Thymus (tissue), 11 donors: Measurements from ENCODE around the gene LRCH1. TPM values are rescaled to one million over a fixed set of nuclear protein-coding genes. Genes with fewer than 3 reads are reported as not detected.

ENCODE experiments used
- DNase-seq, 9 donors: peaks; one replicate each; pipeline ENCODE4 v3.0.0-alpha.2; 2013; ENCODE audit warnings: low spot score in 9 of 9, low read depth in 6 of 9, missing footprints in 1 of 9
- H3K27ac ChIP-seq, 2 donors: one replicate each; pipeline ENCODE4 v1.5.1; 2013; ENCODE audit warnings: control low read depth in 1 of 2, low read depth in 1 of 2, low read length in 1 of 2, mild to moderate bottlenecking in 1 of 2, moderate library complexity in 1 of 2
- H3K27me3 ChIP-seq, 2 donors: one replicate each; pipeline ENCODE4 v1.5.1; 2013; ENCODE audit warnings: low read length in 1 of 2; ENCODE audit not compliant: control insufficient read depth in 2 of 2, insufficient read depth in 1 of 2
- H3K36me3 ChIP-seq, 2 donors: one replicate each; pipeline ENCODE4 v1.5.1; 2013; ENCODE audit warnings: low read length in 1 of 2, mild to moderate bottlenecking in 1 of 2, moderate library complexity in 1 of 2; ENCODE audit not compliant: control insufficient read depth in 2 of 2, insufficient read depth in 2 of 2
- H3K4me1 ChIP-seq, 2 donors: one replicate each; pipeline ENCODE4 v1.5.1; 2013; ENCODE audit warnings: low read length in 2 of 2; ENCODE audit not compliant: control insufficient read depth in 2 of 2, insufficient read depth in 2 of 2
- H3K4me3 ChIP-seq, 2 donors: one replicate each; pipeline ENCODE4 v1.5.1; 2013; ENCODE audit warnings: low read length in 2 of 2, control low read depth in 1 of 2, mild to moderate bottlenecking in 1 of 2
- H3K9me3 ChIP-seq, 2 donors: one replicate each; pipeline ENCODE4 v1.5.1; 2013; ENCODE audit warnings: low read length in 1 of 2, mild to moderate bottlenecking in 1 of 2; ENCODE audit not compliant: control insufficient read depth in 2 of 2, insufficient read depth in 1 of 2
- WGBS: extraction: QIAGEN DNeasy Blood & Tissue Kit; methylation state at CpG from one replicate; pipeline ENCODE4 v1.1.7; 2013; 5-methylcytosine and 5-hydroxymethylcytosine counted together
- polyA plus RNA-seq: library from polyadenylated mRNA; stranded (reverse); fragments of 200-250 nt; gene quantifications from one replicate; pipeline ENCODE4 v1.2.3, GENCODE V29; 2013
- total RNA-seq: library from RNA; stranded (reverse); fragments of 120-200 nt; gene quantifications from one replicate; pipeline ENCODE4 v1.2.4, GENCODE V29; 2013
- donor health status: healthy.

The LRCH1 gene
- total and polyA plus RNA-seq, 2 donors, result 9.1 to 13.7 TPM

- H3K4me1 ChIP-seq, result peaks cover 12 to 21% of the 10 kb centered on the region in 2 donors
- peaks cover 0 to 3% of the 10 kb centered on the region in 2 donors for H3K36me3 ChIP-seq
- WGBS, result 93% methylated on average over 3 of the region's 3 CpGs
- H3K4me3 ChIP-seq, result no peak overlapping the region
- H3K27me3 ChIP-seq, result no peaks in the 10 kb centered on the region
- no peaks in the 10 kb centered on the region for H3K9me3 ChIP-seq
- no peak overlapping the region for H3K27ac ChIP-seq
- DNase-seq, result no peak
These were observed 110.5 kb downstream of the LRCH1 start for GRCh38 chr13:46663206-46664037.

GRCh38 chr13:46664195-46664594 is 111.2 kb downstream of the LRCH1 start:
- Histone ChIP-seq H3K27ac (no peak overlapping the region), H3K4me1 (peaks cover 15 to 27% of the 10 kb centered on the region in 2 donors), H3K36me3 (peaks cover 3% of the 10 kb centered on the region in 2 donors), H3K9me3 (no peaks in the 10 kb centered on the region), H3K4me3 (no peak overlapping the region), H3K27me3 (no peaks in the 10 kb centered on the region)
- DNase-seq, result no peak
- WGBS, result 99% methylated on average over 3 of the region's 3 CpGs

GRCh38 chr13:46665248-46665632 is 112.3 kb downstream of the LRCH1 start:
- Histone ChIP-seq H3K4me1 (peaks cover 15 to 27% of the 10 kb centered on the region in 2 donors), H3K36me3 (peaks cover 6 to 8% of the 10 kb centered on the region in 2 donors), H3K4me3 (no peak overlapping the region), H3K27me3 (no peaks in the 10 kb centered on the region), H3K9me3 (no peaks in the 10 kb centered on the region), H3K27ac (peak overlapping the region; percentile 57 to 58)
- no peak for DNase-seq

- H3K27ac ChIP-seq, result peak overlapping the region; percentile 57 to 58
- no peak overlapping the region for H3K4me3 ChIP-seq
- no peaks in the 10 kb centered on the region for H3K27me3 ChIP-seq
- peaks cover 11 to 14% of the 10 kb centered on the region in 2 donors for H3K36me3 ChIP-seq
- WGBS, result 58% methylated on average over 7 of the region's 7 CpGs
- peaks cover 15 to 28% of the 10 kb centered on the region in 2 donors for H3K4me1 ChIP-seq
- no peaks in the 10 kb centered on the region for H3K9me3 ChIP-seq
- no peak for DNase-seq
These were observed 112.9 kb downstream of the LRCH1 start for GRCh38 chr13:46665633-46666482.

- Histone ChIP-seq H3K9me3 (no peaks in the 10 kb centered on the region), H3K4me1 (peaks cover 15 to 33% of the 10 kb centered on the region in 2 donors), H3K27ac (peak overlapping the region; percentile 37 to 55), H3K4me3 (no peak overlapping the region), H3K36me3 (peaks cover 17 to 19% of the 10 kb centered on the region in 2 donors), H3K27me3 (no peaks in the 10 kb centered on the region)
- 84% methylated on average over 3 of the region's 3 CpGs for WGBS
- DNase-seq, result peak in 1 of 9 donors; percentile 27
These were observed 113.9 kb downstream of the LRCH1 start for GRCh38 chr13:46666727-46667456.

DNA sequence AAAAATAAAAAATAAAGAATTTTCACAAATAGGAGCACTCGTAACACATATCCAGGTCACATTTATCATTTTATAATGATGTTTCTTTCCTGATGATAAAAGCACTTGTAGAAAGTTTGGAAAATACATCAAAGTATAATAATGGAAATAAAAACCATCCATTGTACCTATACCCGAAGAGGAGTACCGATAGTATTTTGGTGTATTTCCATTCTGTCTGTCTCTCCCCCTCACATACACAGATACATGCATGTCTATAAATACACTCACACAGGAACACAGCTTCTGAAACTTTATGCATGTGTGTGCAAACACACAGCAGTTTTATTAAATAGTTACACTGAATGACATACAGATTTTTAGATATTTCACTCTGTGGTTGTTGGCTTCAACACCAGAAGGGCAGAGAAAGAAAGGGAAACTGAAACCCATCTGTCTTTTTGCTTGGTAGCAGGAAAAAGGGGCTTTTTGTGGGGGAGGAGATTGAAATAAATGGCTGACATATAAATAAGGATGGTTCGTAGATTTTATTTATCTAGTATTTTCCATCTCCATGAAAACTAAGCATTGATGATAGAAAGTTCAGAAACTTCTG is 114.8 kb downstream of the LRCH1 start:
- peaks cover 15 to 33% of the 10 kb centered on the region in 2 donors for H3K4me1 ChIP-seq
- no peaks in the 10 kb centered on the region for H3K27me3 ChIP-seq
- 59% methylated on average over 4 of the region's 4 CpGs for WGBS
- peaks cover 17 to 20% of the 10 kb centered on the region in 2 donors for H3K36me3 ChIP-seq
- DNase-seq, result peak in 5 of 9 donors; percentile 14 to 76 (median 45)
- no peaks in the 10 kb centered on the region for H3K9me3 ChIP-seq
- peak overlapping the region; percentile 46 to 85 for H3K27ac ChIP-seq
- H3K4me3 ChIP-seq, result peak overlapping the region; percentile 2 to 4

DNA sequence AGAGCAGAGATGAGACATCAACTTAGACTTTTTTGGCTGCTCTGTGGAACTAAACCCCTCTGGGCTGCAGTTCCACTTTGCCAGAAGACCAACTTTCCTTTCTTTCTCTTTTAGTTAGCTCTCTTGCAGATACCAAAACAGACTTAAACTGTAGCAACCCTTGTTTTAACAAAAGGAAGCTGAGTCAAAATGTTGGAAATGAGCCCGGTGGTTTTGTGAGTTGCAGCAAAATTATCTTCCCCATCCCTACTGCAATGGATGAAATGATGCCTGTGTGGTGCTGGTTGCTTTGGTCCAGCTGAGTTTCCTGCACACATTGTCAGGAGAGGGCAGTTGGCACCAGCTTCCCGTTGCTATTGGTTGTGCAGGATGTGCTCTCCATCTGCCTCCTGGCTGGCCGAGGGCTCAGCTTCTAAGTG is 115.3 kb downstream of the LRCH1 start:
- Histone ChIP-seq H3K27me3 (no peaks in the 10 kb centered on the region), H3K4me3 (peak overlapping the region; percentile 2 to 4), H3K27ac (peak overlapping the region; percentile 46 to 85), H3K4me1 (peaks cover 15 to 33% of the 10 kb centered on the region in 2 donors), H3K36me3 (peaks cover 17 to 20% of the 10 kb centered on the region in 2 donors), H3K9me3 (no peaks in the 10 kb centered on the region)
- 15% methylated on average over 3 of the region's 3 CpGs for WGBS
- peak in 1 of 9 donors; percentile 48 for DNase-seq

- Histone ChIP-seq H3K9me3 (no peaks in the 10 kb centered on the region), H3K27ac (peak overlapping the region in 1 of 2 donors; percentile 48), H3K4me1 (peaks cover 15 to 33% of the 10 kb centered on the region in 2 donors), H3K36me3 (peaks cover 17 to 20% of the 10 kb centered on the region in 2 donors), H3K4me3 (no peak overlapping the region), H3K27me3 (no peaks in the 10 kb centered on the region)
- 65% methylated on average over 6 of the region's 6 CpGs for WGBS
- DNase-seq, result no peak
These were observed 116.1 kb downstream of the LRCH1 start for GRCh38 chr13:46668931-46669525.
